ENCODE measurements around the gene ACO1. TPM values are rescaled to one million over a fixed set of nuclear protein-coding genes. Genes with fewer than 3 reads are reported as not detected.

ACO1 gene
- total RNA-seq, 1 donor = 105 TPM

DNA sequence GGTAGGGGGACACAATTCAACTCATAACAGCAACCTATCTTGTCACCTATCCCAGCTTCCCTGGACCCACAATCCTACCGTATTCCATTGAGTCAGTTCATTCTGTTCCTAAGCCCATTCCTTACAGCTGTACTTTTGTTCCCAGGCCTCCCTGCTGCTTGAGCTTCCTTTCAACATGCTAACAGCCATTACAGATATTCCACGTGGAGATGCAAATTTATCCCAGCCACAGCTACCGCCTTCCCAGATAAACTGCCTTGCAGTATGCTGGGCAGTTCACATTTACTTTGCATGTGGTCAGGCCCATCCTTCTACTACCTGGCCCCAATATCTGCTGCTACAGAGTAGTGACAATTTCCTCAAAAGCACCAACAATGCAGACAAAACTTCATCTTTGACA, 118.6 kb downstream of the ACO1 start:
- no peaks in the 10 kb centered on the region for H3K27me3 ChIP-seq (ENCODE audit: insufficient read depth, low read length)
- H3K79me2 ChIP-seq (ENCODE audit: insufficient read depth, low read length) = no peaks in the 10 kb centered on the region
- no peak overlapping the region for H3K4me2 ChIP-seq (ENCODE audit: insufficient read depth, low read length)
- no peak for DNase-seq (ENCODE audit: insufficient read length, low spot score, missing footprints)
- no peaks in the 10 kb centered on the region for H4K20me1 ChIP-seq (ENCODE audit: insufficient read depth, low read length)
- H3K27ac ChIP-seq (ENCODE audit: low read depth, low read length) = peak overlapping the region; percentile 48
- TF ChIP-seq, protein P1, sequence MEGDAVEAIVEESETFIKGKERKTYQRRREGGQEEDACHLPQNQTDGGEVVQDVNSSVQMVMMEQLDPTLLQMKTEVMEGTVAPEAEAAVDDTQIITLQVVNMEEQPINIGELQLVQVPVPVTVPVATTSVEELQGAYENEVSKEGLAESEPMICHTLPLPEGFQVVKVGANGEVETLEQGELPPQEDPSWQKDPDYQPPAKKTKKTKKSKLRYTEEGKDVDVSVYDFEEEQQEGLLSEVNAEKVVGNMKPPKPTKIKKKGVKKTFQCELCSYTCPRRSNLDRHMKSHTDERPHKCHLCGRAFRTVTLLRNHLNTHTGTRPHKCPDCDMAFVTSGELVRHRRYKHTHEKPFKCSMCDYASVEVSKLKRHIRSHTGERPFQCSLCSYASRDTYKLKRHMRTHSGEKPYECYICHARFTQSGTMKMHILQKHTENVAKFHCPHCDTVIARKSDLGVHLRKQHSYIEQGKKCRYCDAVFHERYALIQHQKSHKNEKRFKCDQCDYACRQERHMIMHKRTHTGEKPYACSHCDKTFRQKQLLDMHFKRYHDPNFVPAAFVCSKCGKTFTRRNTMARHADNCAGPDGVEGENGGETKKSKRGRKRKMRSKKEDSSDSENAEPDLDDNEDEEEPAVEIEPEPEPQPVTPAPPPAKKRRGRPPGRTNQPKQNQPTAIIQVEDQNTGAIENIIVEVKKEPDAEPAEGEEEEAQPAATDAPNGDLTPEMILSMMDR (IDR thresholded peaks at IDR 0.05; ENCODE audit: extremely low read depth, low read depth, low read length) = no peak
- no peak overlapping the region for H2AFZ ChIP-seq (ENCODE audit: low read length)
- no peak overlapping the region for H3K4me3 ChIP-seq (ENCODE audit: insufficient read depth, low read length)
- no peaks in the 10 kb centered on the region for H3K36me3 ChIP-seq (ENCODE audit: insufficient read depth, low read length)
- peaks cover 4% of the 10 kb centered on the region for H3K4me1 ChIP-seq (ENCODE audit: insufficient read depth, low read length)
- peaks cover 3% of the 10 kb centered on the region for H3K9me3 ChIP-seq (ENCODE audit: low read depth, low read length)

Other genes with a start within 250 kb of the ACO1 start
- 10.3 and 12.7 TPM in 2 replicates for gene RIGI, start 141.6 kb downstream of the ACO1 start, total RNA-seq
- gene SMIM27, start 167.7 kb downstream of the ACO1 start, total RNA-seq = 1.8 and 2.9 TPM in 2 replicates
- 32.1 and 33.7 TPM in 2 replicates for gene TOPORS, start 167.9 kb downstream of the ACO1 start, total RNA-seq
- gene NDUFB6, start 188.5 kb downstream of the ACO1 start, total RNA-seq = 24.2 and 37.1 TPM in 2 replicates